Effector CD4-positive, alpha-beta T cell (primary cell): ENCODE data around the gene KCP.

Source experiments
- DNase-seq: peaks from one replicate; pipeline ENCODE4 v3.0.0-alpha.2; 2020

The KCP gene

DNA sequence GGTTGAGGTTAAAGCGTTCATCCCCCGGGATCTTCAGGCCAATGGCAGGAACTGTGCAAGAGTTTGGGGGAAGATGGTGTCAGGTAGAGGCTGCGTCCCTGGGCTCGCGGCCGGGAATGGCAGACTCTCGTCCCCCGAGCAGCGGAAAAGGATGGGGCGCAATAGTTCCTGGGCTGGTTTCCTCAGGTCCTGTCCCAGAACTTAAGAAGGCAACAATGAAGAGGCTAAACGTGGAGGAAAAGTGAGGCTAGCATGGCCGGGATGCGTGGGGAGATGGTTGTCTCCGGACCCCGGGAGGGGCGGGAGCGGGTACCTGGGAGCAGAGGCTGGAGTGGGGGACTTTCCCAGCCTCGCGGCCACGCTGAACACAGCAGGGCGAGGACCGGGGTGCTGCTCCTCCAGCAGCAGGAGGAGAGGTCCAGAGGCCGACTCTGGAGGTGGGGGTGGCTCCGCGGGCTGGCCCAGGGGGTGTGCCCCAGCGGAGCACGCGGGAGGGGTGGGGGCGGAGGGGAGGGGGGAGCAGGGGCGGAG is 28.1 kb upstream of the KCP start:
- DNase-seq = no peak

GRCh38 chr7:128937647-128938543 is 27.4 kb upstream of the KCP start, which contains the start of gene IRF5:
IRF5 (plus strand) TSS chr7:128937927; CDS start chr7:128942082, 4,155 bp downstream.
- no peak for DNase-seq

DNA sequence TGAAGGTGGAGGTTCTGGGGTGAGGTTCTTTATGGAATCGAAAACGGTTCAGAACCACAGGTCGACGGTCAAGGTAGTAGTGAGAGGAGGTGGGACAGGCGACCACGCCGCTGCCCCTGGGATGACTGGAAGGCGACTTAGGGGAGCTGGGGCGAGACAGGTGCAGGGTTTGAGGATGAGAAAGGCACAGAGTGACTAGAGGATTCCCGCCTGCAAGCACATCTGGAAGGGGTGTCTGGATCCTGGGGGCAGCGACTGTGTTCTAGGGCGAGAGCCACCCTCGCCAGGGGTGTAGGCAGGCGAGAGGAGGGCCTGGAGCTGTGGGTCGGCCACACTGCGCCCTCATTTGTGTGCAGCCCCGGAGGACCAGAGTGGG is 26.8 kb upstream of the KCP start:
- DNase-seq = no peak

DNA sequence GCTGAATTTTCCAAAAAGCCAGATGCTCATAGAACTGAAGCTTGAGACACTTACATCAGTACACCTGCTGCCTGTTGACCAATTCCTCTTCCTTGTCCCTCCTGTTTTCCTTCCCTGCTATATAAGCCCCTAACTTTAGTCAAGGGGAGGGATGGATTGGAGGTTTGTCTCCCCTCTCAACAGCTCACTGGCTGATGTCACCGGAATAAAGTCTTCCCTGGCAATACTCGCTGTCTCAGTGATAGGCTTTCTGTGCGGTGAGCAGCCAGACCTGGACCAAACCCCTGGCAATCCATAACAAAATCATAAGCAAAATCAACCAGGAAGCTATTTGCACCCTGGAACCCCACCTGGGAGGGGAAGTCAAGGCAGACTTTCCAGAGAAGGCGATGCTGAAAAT is 26.3 kb upstream of the KCP start:
- no peak for DNase-seq

GRCh38 chr7:128935342-128935730 is 24.8 kb upstream of the KCP start:
- no peak for DNase-seq

DNA sequence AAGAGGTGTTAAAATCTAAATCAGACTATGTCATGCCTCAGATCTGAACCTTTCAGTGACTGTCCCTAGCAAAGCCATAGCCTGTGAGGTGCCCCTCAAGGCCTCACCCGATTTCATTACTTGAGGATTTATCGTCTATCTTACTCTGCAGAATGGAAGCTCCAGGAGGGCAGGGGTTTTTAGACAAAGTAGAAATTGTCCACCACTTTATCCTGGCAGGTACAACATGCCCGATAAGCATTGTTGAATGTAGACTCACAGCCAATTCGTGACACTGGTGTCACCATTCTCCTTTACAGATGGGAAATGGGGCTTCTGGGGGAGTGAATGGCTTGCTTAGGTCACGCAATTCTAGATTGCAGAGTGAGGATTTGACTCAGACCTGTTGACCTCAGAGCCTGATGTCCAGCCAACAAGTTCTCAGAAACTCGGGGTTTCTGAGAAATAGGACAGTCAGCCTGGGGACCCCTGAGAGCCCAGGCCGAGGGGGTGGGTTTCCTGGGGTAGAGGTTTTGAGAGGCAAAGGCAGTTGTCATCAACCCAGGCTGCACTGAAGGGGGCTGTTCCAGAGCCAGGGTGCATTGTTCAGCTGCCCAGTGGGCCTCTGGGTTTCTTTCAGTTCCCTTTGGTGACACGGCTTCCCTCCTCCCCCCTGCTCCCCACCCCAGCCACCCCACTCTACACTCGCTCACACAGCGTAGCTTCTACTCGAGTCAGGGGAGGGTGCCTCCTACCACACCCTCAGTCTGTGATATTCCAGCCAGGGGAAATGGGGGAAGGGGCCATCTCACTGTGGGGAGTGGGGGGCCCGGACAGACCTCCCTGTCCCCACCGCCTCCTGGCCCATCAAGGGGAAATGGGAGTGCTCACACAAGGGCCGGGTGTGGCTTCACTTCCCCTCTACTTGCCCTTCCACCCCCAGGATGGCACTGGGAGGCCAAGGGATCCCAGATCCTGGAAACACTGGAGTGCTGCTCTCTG is 24.1 kb upstream of the KCP start:
- no peak for DNase-seq

- DNase-seq = no peak
These were observed 22.8 kb upstream of the KCP start for GRCh38 chr7:128933180-128933891.

DNA sequence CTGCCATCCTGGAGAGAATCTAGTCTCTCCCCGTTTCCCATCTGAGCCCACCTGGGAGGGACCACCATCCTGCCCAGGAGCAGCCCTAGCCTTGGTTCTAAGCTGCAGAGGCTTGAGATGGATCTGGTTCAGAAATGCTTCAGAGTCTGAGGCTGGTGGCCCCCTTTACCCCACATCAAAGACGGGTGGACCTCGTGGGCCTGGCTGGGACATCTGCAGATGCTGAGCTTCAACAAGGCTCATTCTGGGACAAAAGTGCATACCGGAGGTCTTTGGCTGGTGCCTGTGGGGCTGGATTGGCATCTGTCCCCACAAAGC is 22.3 kb upstream of the KCP start:
- DNase-seq = no peak

GRCh38 chr7:128931965-128932861 is 21.7 kb upstream of the KCP start:
- DNase-seq = no peak

DNA sequence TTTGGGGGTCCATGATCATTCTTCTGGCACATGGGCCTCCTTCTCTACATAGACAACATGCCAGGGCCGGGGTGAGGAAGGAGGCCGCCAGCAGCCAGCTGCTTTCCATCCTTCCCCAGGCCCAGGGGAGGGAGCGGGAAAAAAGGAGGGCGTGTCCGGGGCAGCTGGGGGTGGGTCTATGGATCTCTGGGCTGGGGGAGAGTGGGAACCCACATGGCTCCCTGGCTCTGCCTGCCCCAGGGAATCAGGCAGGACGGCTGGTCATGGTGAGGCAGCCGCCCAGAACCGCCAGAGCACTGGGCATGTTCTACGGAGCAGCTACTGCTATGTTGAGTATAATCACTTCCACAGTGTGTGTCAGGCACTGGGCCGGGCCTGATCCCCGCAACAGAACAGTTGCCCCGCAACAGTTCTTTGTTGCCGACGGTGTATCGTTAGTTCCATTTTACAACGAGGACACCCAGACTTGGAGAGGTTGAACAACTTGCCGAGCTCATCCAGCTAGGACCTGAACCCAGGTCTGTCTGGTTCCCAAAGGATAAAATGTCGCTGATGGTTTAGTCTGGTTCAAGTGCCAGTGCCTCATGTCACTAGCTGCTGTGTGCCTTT is 20.8 kb upstream of the KCP start:
- no peak for DNase-seq

- DNase-seq = no peak
These were observed 18.6 kb upstream of the KCP start for GRCh38 chr7:128928882-128929788.

DNA sequence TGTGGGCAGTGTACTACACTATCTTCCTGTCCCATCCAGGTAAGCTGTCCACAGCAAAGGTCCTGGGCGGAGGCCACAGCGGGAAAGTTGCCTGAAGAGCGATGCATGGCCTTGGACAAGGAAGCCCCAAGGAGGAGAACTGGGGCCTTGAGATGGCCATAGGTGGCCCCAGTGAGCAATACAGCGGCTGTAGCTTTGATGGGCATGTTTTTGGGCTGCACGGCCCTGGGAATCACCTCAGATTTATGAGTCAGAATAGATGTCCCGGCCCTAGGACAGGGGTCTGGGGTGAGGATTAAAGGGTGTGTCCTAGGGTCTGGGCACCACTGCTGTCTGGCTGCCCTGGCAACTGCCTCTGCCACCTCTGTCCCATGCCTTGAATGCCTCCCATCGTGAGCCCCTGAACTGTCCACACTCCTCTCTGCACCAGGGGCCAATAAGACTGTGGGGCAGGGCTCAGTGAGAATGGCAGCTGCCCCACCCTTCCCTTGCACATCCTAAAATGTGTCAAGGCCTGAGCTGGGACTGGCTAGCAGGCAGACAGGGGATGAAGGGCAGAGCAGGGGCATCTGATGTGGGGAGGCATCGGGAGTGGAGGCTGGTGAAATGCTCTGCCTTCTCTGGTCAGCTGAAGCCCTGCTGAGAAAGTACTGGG is 17.8 kb upstream of the KCP start:
- DNase-seq = no peak

GRCh38 chr7:128924707-128925588 is 14.4 kb upstream of the KCP start:
- DNase-seq = no peak

- DNase-seq = no peak
These were observed 12.9 kb upstream of the KCP start for GRCh38 chr7:128923411-128923800.

- no peak for DNase-seq
These were observed 12.2 kb upstream of the KCP start for GRCh38 chr7:128922496-128923410.

GRCh38 chr7:128921866-128922440 is 11.4 kb upstream of the KCP start:
- no peak for DNase-seq
